ENCODE data around the gene FXYD4.

DNA sequence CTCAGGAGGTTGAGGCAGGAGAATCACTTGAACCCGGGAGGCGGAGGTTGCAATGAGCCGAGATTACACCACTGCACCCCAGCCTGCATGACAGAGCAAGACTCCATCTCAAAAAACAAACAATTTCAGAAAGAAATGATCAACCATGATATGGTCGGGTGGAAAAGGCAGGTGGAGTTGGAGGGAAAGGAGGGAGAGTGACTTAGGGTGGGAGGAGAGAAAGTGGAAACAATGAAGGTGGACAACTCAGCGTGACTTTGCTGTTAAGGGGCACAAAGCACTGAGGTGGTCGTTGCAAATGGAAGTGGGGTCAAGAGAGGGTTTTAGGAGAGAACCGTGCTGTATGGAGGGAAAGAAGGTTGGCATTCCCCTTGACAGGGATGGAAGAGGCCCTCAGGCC lies 30.0 kb upstream of the FXYD4 start:
- TF ChIP-seq EZH2 (IDR thresholded peaks at IDR 0.05; ENCODE audit: borderline replicate concordance) (no peak), EZH2phosphoT487 (IDR thresholded peaks at IDR 0.05; ENCODE audit: low read depth, severe bottlenecking, unreplicated experiment) (no peak)
- TF ChIP-seq, protein P1, sequence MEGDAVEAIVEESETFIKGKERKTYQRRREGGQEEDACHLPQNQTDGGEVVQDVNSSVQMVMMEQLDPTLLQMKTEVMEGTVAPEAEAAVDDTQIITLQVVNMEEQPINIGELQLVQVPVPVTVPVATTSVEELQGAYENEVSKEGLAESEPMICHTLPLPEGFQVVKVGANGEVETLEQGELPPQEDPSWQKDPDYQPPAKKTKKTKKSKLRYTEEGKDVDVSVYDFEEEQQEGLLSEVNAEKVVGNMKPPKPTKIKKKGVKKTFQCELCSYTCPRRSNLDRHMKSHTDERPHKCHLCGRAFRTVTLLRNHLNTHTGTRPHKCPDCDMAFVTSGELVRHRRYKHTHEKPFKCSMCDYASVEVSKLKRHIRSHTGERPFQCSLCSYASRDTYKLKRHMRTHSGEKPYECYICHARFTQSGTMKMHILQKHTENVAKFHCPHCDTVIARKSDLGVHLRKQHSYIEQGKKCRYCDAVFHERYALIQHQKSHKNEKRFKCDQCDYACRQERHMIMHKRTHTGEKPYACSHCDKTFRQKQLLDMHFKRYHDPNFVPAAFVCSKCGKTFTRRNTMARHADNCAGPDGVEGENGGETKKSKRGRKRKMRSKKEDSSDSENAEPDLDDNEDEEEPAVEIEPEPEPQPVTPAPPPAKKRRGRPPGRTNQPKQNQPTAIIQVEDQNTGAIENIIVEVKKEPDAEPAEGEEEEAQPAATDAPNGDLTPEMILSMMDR (IDR thresholded peaks at IDR 0.05; ENCODE audit: poor library complexity): no peak

Data from hepatocyte (in vitro differentiated cells).